OCI-LY3 (cell line): ENCODE data around the gene EPN2.

Source experiments
- CTCF ChIP-seq: fragments of 200-600, 300-600 bp; sonication (generic); IDR thresholded peaks from 2 replicates; pipeline ENCODE4 v1.5.1; 2014; ENCODE audit warnings: antibody characterized with exemption, low read length, low read depth
- EZH2phosphoT487 ChIP-seq: fragments of 200-600 bp; shearing (Covaris generic); IDR thresholded peaks from 2 replicates; pipeline ENCODE4 v1.6.1; 2018; ENCODE audit warnings: antibody characterized with exemption, mixed run types, low read depth

GRCh38 chr17:19371259-19372010 is 134.3 kb downstream of the EPN2 start:
- TF ChIP-seq CTCF, result no peak
- TF ChIP-seq EZH2phosphoT487, result no peak
